Kidney epithelial cell (primary cell): ENCODE results near the gene PLAC8L1. TPM values are rescaled to one million over a fixed set of nuclear protein-coding genes. Genes with fewer than 3 reads are reported as not detected.

ENCODE experiments used
- DNase-seq: peaks from one replicate; pipeline ENCODE4 v3.0.0-alpha.2; 2010; ENCODE audit warnings: low read depth
- H3K27me3 ChIP-seq: 2 replicates; pipeline ENCODE4 v1.6.0; 2011; ENCODE audit warnings: low read length; ENCODE audit not compliant: control insufficient read depth, insufficient read depth
- H3K36me3 ChIP-seq: 2 replicates; pipeline ENCODE4 v1.5.1; 2011; ENCODE audit warnings: low read length; ENCODE audit not compliant: control insufficient read depth, insufficient read depth
- H3K4me3 ChIP-seq: 2 replicates; pipeline ENCODE4 v1.5.1; 2011; ENCODE audit warnings: low read depth, mild to moderate bottlenecking, control low read depth, low read length
- total RNA-seq: library from RNA; depleted of rRNA; stranded (reverse); fragments of >200 nt; gene quantifications from 2 replicates; pipeline ENCODE4 v1.2.3, GENCODE V29; 2015
- TF ChIP-seq, protein P1 (sequence below): IDR thresholded peaks from 2 replicates; pipeline ENCODE4 v1.5.1; 2011; ENCODE audit warnings: mild to moderate bottlenecking, moderate library complexity, low read length, control low read depth, inconsistent platforms; ENCODE audit not compliant: insufficient read depth, poor library complexity, severe bottlenecking

PLAC8L1 gene
- total RNA-seq, 1 donor from 2014 or later, result not detected

DNA sequence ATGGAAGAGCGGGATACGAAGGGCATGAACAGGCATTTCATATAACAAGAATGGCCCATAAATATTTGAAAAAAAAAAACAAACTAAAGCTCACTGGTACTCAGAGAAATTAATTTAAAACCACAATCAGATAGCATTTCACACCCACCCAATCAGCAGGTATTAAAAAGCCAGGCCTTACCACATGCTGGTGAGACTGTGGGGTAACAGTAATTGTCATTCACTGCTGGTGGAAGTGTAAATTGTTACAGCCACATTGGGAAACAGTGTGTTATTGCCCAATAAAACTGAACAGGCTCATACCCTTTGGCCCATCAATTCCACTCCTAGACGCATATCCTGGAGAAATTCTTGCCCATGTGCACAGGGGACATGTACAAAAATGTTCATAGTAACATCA lies 66.0 kb downstream of the PLAC8L1 start:
- DNase-seq, result no peak
- no peaks in the 10 kb centered on the region for H3K27me3 ChIP-seq
- TF ChIP-seq, protein P1, sequence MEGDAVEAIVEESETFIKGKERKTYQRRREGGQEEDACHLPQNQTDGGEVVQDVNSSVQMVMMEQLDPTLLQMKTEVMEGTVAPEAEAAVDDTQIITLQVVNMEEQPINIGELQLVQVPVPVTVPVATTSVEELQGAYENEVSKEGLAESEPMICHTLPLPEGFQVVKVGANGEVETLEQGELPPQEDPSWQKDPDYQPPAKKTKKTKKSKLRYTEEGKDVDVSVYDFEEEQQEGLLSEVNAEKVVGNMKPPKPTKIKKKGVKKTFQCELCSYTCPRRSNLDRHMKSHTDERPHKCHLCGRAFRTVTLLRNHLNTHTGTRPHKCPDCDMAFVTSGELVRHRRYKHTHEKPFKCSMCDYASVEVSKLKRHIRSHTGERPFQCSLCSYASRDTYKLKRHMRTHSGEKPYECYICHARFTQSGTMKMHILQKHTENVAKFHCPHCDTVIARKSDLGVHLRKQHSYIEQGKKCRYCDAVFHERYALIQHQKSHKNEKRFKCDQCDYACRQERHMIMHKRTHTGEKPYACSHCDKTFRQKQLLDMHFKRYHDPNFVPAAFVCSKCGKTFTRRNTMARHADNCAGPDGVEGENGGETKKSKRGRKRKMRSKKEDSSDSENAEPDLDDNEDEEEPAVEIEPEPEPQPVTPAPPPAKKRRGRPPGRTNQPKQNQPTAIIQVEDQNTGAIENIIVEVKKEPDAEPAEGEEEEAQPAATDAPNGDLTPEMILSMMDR, result no peak
- H3K36me3 ChIP-seq, result no peaks in the 10 kb centered on the region
- no peak overlapping the region for H3K4me3 ChIP-seq

DNA sequence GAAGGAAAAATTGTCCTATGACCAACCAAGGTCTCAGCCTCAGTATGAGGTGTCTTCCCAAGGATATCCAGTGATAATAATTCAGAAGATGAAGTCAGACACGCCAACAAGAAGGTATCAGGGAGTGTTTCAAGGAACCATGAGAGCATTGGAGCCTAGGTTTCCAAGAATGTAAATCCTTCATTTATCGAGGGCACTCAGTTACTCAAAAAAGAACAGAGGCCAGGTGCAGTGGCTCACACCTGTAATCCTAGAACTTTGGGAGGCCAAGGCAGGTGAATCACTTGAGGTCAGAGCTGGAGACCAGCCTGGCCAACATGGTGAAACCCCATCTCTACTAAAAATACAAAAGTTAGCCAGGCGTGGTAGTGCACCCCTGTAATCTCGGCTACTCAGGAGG lies 70.8 kb downstream of the PLAC8L1 start:
- Histone ChIP-seq H3K27me3 (no peaks in the 10 kb centered on the region), H3K36me3 (no peaks in the 10 kb centered on the region), H3K4me3 (no peak overlapping the region)
- no peak for DNase-seq
- TF ChIP-seq, protein P1, result no peak

Other genes starting within 250 kb of the PLAC8L1 start
- not detected in 2 replicates for gene GRXCR2, start 232.6 kb downstream of the PLAC8L1 start, total RNA-seq
- gene SH3RF2, start 169.0 kb downstream of the PLAC8L1 start, total RNA-seq, result 10.3 and 21.7 TPM in 2 replicates
- 115 and 134 TPM in 2 replicates for gene LARS1, start 77.1 kb upstream of the PLAC8L1 start, total RNA-seq
- gene RBM27, start 98.0 kb upstream of the PLAC8L1 start, total RNA-seq, result 14.6 and 17.0 TPM in 2 replicates
- not detected in 2 replicates for gene POU4F3, start 233.3 kb upstream of the PLAC8L1 start, total RNA-seq